B cell (primary cell): ENCODE measurements around the gene ASB9. TPM values are rescaled to one million over a fixed set of nuclear protein-coding genes. Genes with fewer than 3 reads are reported as not detected.

Experiments
- ATAC-seq: fragments of 200-7000 bp; cut with Tn5 transposase; one replicate; pipeline ENCODE4 v1.10.0; 2021; ENCODE audit warnings: low read depth, mild to moderate bottlenecking, moderate number of reproducible peaks, moderate library complexity
- CTCF ChIA-PET: fragments of 350-600 bp; sonication (Branson Sonifier 250); formaldehyde crosslinking; loops from one replicate; lab custom pipeline; 2021; ENCODE audit warnings: antibody characterized with exemption, inconsistent platforms; lab: Charles Lee
- POLR2A ChIA-PET: fragments of 350-600 bp; sonication (Branson Sonifier 250); formaldehyde crosslinking; loops from one replicate; lab custom pipeline; 2021; ENCODE audit warnings: antibody characterized with exemption; lab: Charles Lee
- DNase-seq: peaks from one replicate; pipeline ENCODE4 v3.0.0; 2013
- H2AFZ ChIP-seq: 2 replicates; pipeline ENCODE4 v1.6.1; 2012; ENCODE audit warnings: mild to moderate bottlenecking, low read depth, low read length; ENCODE audit not compliant: insufficient read depth, poor library complexity, severe bottlenecking
- H3K27ac ChIP-seq, 2 donors: 1 replicate in 1 of 2; 2 replicates in 1 of 2; pipeline ENCODE4 v1.5.1; 2012 to 2013; ENCODE audit warnings: low read length in 2 of 2, mild to moderate bottlenecking in 2 of 2, moderate library complexity in 1 of 2
- H3K27me3 ChIP-seq, 4 experiments: fragments of 200-600 bp in 1 of 4; sonication (generic) in 1 of 4; replicated peaks in 1 of 4; 1 replicate in 2 of 4; 2 replicates in 2 of 4; pipeline versions ENCODE4 v1.6.1 to v1.7.0; 2013 to 2016; ENCODE audit warnings: low read length in 3 of 4, mild to moderate bottlenecking in 2 of 4, mixed read lengths in 1 of 4, moderate library complexity in 1 of 4; ENCODE audit not compliant: insufficient read depth in 4 of 4, control insufficient read depth in 3 of 4; ENCODE audit errors: control extremely low read depth in 1 of 4
- H3K36me3 ChIP-seq, 2 experiments: replicated peaks in 1 of 2; 1 replicate in 1 of 2; 2 replicates in 1 of 2; pipeline versions ENCODE4 v1.6.1 to v1.7.1; 2013; ENCODE audit warnings: low read length in 1 of 2; ENCODE audit not compliant: insufficient read depth in 2 of 2, control insufficient read depth in 1 of 2; ENCODE audit errors: control extremely low read depth in 1 of 2, extremely low read depth in 1 of 2
- H3K4me1 ChIP-seq, 2 donors: fragments of 200-600 bp in 1 of 2; sonication (generic) in 1 of 2; 1 replicate in 1 of 2; 2 replicates in 1 of 2; pipeline versions ENCODE4 v1.5.1 to v1.6.1; 2013 to 2017; ENCODE audit warnings: low read length in 2 of 2; ENCODE audit not compliant: control insufficient read depth in 2 of 2, insufficient read depth in 2 of 2
- H3K4me2 ChIP-seq: replicated peaks from 2 replicates; pipeline ENCODE3; 2012; ENCODE audit warnings: mild to moderate bottlenecking, low read depth, low read length; ENCODE audit not compliant: poor library complexity, severe bottlenecking
- H3K4me3 ChIP-seq, 5 experiments: fragments of 200-600 bp in 1 of 5; sonication (generic) in 1 of 5; 1 replicate in 3 of 5; 2 replicates in 2 of 5; pipeline versions ENCODE4 v1.5.1 to v1.7.0; 2011 to 2016; ENCODE audit warnings: low read length in 4 of 5, mild to moderate bottlenecking in 4 of 5, low read depth in 2 of 5, control low read depth in 1 of 5, moderate library complexity in 1 of 5; ENCODE audit not compliant: insufficient read depth in 1 of 5; ENCODE audit errors: control extremely low read depth in 1 of 5, extremely low read depth in 1 of 5
- H3K79me2 ChIP-seq: fragments of 200-600 bp; sonication (generic); one replicate; pipeline ENCODE4 v1.6.0; 2016; ENCODE audit warnings: low read length; ENCODE audit not compliant: control insufficient read depth, insufficient read depth
- H3K9ac ChIP-seq: fragments of 200-600 bp; sonication (generic); 2 replicates; pipeline ENCODE4 v1.6.1; 2017; ENCODE audit warnings: mild to moderate bottlenecking, low read length, moderate library complexity
- H3K9me3 ChIP-seq, 3 donors: one replicate each; pipeline versions ENCODE4 v1.6.1 to v1.7.1; 2013; ENCODE audit warnings: low read length in 2 of 3; ENCODE audit not compliant: control insufficient read depth in 2 of 3, insufficient read depth in 1 of 3; ENCODE audit errors: control extremely low read depth in 1 of 3
- H4K20me1 ChIP-seq: 2 replicates; pipeline ENCODE4 v1.6.0; 2012; ENCODE audit warnings: mild to moderate bottlenecking, low read length; ENCODE audit not compliant: insufficient read depth, control insufficient read depth, poor library complexity, severe bottlenecking
- H3K27ac Mint-ChIP-seq: one replicate; pipeline ENCODE4 v1.8.0; 2021; ENCODE audit warnings: mixed read lengths
- H3K27me3 Mint-ChIP-seq: one replicate; pipeline ENCODE4 v1.8.0; 2021; ENCODE audit warnings: mixed read lengths
- H3K4me1 Mint-ChIP-seq: one replicate; pipeline ENCODE4 v1.8.0; 2021; ENCODE audit warnings: mixed read lengths
- H3K4me3 Mint-ChIP-seq: one replicate; pipeline ENCODE4 v1.8.0; 2021; ENCODE audit warnings: mixed read lengths
- H3K9me3 Mint-ChIP-seq: one replicate; pipeline ENCODE4 v1.8.0; 2022; ENCODE audit warnings: mixed read lengths; ENCODE audit not compliant: insufficient read depth
- CTCF ChIP-seq: fragments of 200-600 bp; IDR thresholded peaks from one replicate; pipeline ENCODE4 v1.8.0; 2022; ENCODE audit warnings: antibody characterized with exemption, mild to moderate bottlenecking
- EZH2 ChIP-seq: IDR thresholded peaks from 2 replicates; pipeline ENCODE4 v1.6.1; 2012; ENCODE audit warnings: borderline replicate concordance, low read depth, mild to moderate bottlenecking, moderate library complexity, low read length; ENCODE audit not compliant: insufficient read depth, poor library complexity, severe bottlenecking
- WGBS: methylation state at CpG from one replicate; pipeline ENCODE4 v1.1.5; 2013; ENCODE audit warnings: missing lambda C conversion rate; ENCODE audit not compliant: insufficient coverage; 5-methylcytosine and 5-hydroxymethylcytosine counted together
- intact Hi-C: fragments of 100-400 bp; cut with micrococcal nuclease; formaldehyde crosslinking; loops from one replicate; pipeline ENCODE4 v1.10.0; 2022
- polyA plus RNA-seq: library from polyadenylated mRNA; depleted of rRNA; stranded (reverse); fragments of >200 nt; gene quantifications from 2 replicates; pipeline ENCODE4 v1.2.3, GENCODE V29; 2012
- total RNA-seq, 2 donors: library from RNA; stranded (reverse); fragments of 120-200 nt in 1 of 2; gene quantifications; 1 replicate in 1 of 2; 2 replicates in 1 of 2; pipeline versions ENCODE4 v1.2.3 to v1.2.4, GENCODE V29; 2013 to 2022

Gene ASB9
- total and polyA plus RNA-seq, 2 donors (not counting 1 experiment from before 2014, with no cell fraction given), result not detected

DNA sequence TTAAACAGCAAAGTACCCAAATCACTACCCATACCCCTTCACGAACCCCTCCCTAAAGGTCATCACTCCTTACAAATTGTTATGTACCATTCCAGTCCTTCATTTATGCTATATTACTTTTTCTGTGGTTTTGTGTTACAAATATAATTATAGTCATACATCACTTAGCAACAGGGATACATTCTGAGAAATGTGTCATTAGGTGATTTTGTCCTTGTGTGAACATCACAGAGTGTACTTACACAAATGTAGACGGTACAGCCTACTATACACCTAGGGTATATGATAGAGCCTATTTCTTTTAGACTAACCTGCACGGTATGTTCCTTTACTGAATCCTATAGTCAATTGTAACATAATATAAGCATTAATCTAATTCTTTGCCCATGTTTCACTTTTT lies 61.9 kb downstream of the ASB9 start:
- CTCF ChIA-PET, result no interaction called here
- H3K27ac Mint-ChIP-seq, result no peak overlapping the region
- Histone ChIP-seq H3K79me2 (no peaks in the 10 kb centered on the region), H3K9ac (no peak overlapping the region), H3K36me3 (no peaks in the 10 kb centered on the region), H3K4me2 (no peak overlapping the region), H3K27me3 (no peaks in the 10 kb centered on the region), H3K4me3 (no peak overlapping the region), H3K4me1 (no peaks in the 10 kb centered on the region), H4K20me1 (no peaks in the 10 kb centered on the region), H3K27ac (no peak overlapping the region), H3K9me3 (no peaks in the 10 kb centered on the region), H2AFZ (no peak overlapping the region)
- ATAC-seq (no peak), DNase-seq (no peak)
- H3K4me1 Mint-ChIP-seq, result peaks cover 3% of the 10 kb centered on the region
- no peaks in the 10 kb centered on the region for H3K27me3 Mint-ChIP-seq
- no CpG with 5 or more reads among the region's 3 CpGs for WGBS
- no peak overlapping the region for H3K4me3 Mint-ChIP-seq
- TF ChIP-seq EZH2 (no peak), CTCF (no peak)
- H3K9me3 Mint-ChIP-seq, result no peaks in the 10 kb centered on the region
- intact Hi-C loops, result no loop called here
- POLR2A ChIA-PET, result no interaction called here

GRCh38 chrX:15207384-15207783 lies 62.5 kb downstream of the ASB9 start:
- no peaks in the 10 kb centered on the region for H3K4me1 ChIP-seq
- H3K9me3 ChIP-seq, result no peaks in the 10 kb centered on the region
- no peaks in the 10 kb centered on the region for H3K79me2 ChIP-seq
- H3K9me3 Mint-ChIP-seq, result no peaks in the 10 kb centered on the region
- no peak overlapping the region for H2AFZ ChIP-seq
- ChIA-PET CTCF (no interaction called here), POLR2A (no interaction called here)
- no peak overlapping the region for H3K27ac Mint-ChIP-seq
- H3K4me2 ChIP-seq, result no peak overlapping the region
- no peaks in the 10 kb centered on the region for H3K27me3 ChIP-seq
- DNase-seq (no peak), ATAC-seq (no peak)
- H3K4me3 Mint-ChIP-seq, result no peak overlapping the region
- H3K27me3 Mint-ChIP-seq, result no peaks in the 10 kb centered on the region
- H3K4me3 ChIP-seq, result no peak overlapping the region
- intact Hi-C loops, result no loop called here
- WGBS, result no CpG with 5 or more reads among the region's 1 CpG
- no peak overlapping the region for H3K9ac ChIP-seq
- H3K4me1 Mint-ChIP-seq, result peaks cover 3% of the 10 kb centered on the region
- H3K27ac ChIP-seq, result no peak overlapping the region
- no peaks in the 10 kb centered on the region for H4K20me1 ChIP-seq
- H3K36me3 ChIP-seq, result no peaks in the 10 kb centered on the region
- no peak for TF ChIP-seq EZH2
- TF ChIP-seq CTCF, result no peak
